Upper lobe of left lung (tissue), 6 donors: ENCODE data around the gene CELSR1. TPM values are rescaled to one million over a fixed set of nuclear protein-coding genes. Genes with fewer than 3 reads are reported as not detected.

Source experiments
- ATAC-seq, 2 donors: fragments of 200-7000 bp; cut with Tn5 transposase; one replicate each; pipeline ENCODE4 v1.9.1; 2022; ENCODE audit warnings: mild to moderate bottlenecking in 2 of 2, moderate library complexity in 2 of 2; ENCODE audit not compliant: low FRiP score in 2 of 2
- DNase-seq, 2 donors: peaks; one replicate each; pipeline ENCODE4 v3.0.0-alpha.2; 2019 to 2020
- H3K27ac ChIP-seq, 4 donors: fragments of 200-600 bp; sonication (generic); one replicate each; pipeline ENCODE4 v1.5.1; 2016 to 2019
- H3K27me3 ChIP-seq, 4 donors: fragments of 200-600 bp; sonication (generic); one replicate each; pipeline ENCODE4 v1.5.1; 2017 to 2019
- H3K36me3 ChIP-seq, 4 donors: fragments of 200-600 bp; sonication (generic); one replicate each; pipeline ENCODE4 v1.5.1; 2016 to 2019
- H3K4me1 ChIP-seq, 4 donors: fragments of 200-600 bp; sonication (generic); one replicate each; pipeline ENCODE4 v1.5.1; 2018 to 2019
- H3K4me3 ChIP-seq, 4 donors: fragments of 200-600 bp; sonication (generic); one replicate each; pipeline ENCODE4 v1.5.1; 2017 to 2019; ENCODE audit warnings: mild to moderate bottlenecking in 2 of 4, moderate library complexity in 1 of 4
- H3K9me3 ChIP-seq, 4 donors: fragments of 200-600 bp; sonication (generic); one replicate each; pipeline ENCODE4 v1.5.1; 2018 to 2019
- EP300 ChIP-seq, 4 donors: sonication (generic); formaldehyde crosslinking; IDR thresholded peaks; one replicate each; pipeline ENCODE4 v1.5.1; 2017; ENCODE audit warnings: antibody characterized with exemption in 4 of 4, control low read depth in 2 of 4
- POLR2A ChIP-seq, 4 donors: fragments of 450-650 bp; IDR thresholded peaks; one replicate each; pipeline ENCODE4 v1.5.1; 2016 to 2017; ENCODE audit warnings: antibody characterized with exemption in 4 of 4, mild to moderate bottlenecking in 2 of 4
- POLR2AphosphoS5 ChIP-seq, 2 donors: sonication (generic); formaldehyde crosslinking; IDR thresholded peaks; one replicate each; pipeline ENCODE4 v1.5.1; 2017; ENCODE audit warnings: antibody characterized with exemption in 2 of 2
- WGBS, 2 donors: methylation state at CpG; one replicate each; pipeline ENCODE4 v1.1.5; 2017 to 2018; 5-methylcytosine and 5-hydroxymethylcytosine counted together
- total RNA-seq, 6 donors: library from RNA; depleted of rRNA in 4 of 6; stranded (reverse); fragments of >200 nt in 4 of 6; gene quantifications; one replicate each; pipeline versions ENCODE4 v1.1.0 to v1.2.1, GENCODE V29; 2016 to 2021
- TF ChIP-seq, protein P1 (sequence below), 6 experiments: fragments of 450-650 bp in 4 of 6; fragments of 200-600 bp in 2 of 6; sonication (generic) in 2 of 6; IDR thresholded peaks; one replicate each; pipeline ENCODE4 v1.5.1; 2016 to 2019; ENCODE audit warnings: antibody characterized with exemption in 6 of 6
- donor health status: DM: no; HTN: no; CAD: no; lungs with moderate emphysema.
- donor health status: DM: no; HTN: yes; CAD: no; lungs with severe emphysema.

CELSR1 gene
- total RNA-seq, 6 donors from 2014 or later = 45.1 to 145 (median 80.1) TPM

DNA sequence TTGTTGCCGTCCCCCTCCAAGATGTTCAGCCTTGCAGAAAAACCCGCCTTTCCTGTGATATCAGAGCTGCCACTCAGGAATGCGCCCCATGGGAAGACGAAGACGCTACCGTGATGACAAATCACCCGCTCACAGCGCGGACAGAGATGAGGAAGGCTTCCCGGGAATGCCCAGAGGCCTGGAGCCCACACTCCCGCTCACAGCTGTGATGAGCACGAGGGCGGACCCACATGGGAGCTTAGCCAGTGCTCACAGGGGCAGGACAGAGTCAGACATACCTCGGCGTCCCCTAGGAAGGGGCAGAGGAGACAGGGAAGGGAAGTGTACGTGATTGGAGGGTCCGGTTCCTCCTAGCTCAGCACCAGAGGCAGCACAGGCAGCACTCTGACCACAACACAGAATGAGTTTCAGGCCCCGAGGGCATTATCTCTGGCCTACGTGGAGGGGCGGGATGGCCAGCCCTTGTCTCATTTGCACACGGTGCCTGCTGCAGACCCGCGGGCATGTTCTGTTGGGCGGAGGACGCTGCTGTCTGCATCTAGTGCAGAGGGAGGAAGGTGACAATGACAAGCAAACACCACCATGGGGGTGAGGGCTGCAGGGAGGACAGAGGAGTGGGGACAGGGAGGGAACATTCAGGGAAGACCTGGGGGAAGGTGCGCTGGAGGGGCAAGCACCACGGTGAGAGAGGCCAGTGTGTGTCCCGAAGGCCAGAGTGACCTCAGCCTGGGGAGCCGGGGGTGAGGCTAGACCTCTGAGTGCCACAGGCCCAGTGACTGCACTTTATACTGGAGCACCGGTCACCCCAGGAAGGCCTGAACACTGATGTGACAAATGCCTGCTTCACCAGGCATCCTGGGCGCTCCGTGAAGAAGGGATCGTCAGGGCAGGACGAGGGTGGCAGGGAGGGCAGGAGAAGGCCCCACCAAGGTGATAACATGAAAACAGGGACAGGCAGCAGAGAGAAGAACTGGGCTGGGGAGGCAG is 79.6 kb downstream of the CELSR1 start:
- H3K27ac ChIP-seq = no peak overlapping the region
- H3K9me3 ChIP-seq = no peaks in the 10 kb centered on the region
- ATAC-seq (no peak), DNase-seq (no peak)
- TF ChIP-seq POLR2AphosphoS5 (IDR thresholded peaks at IDR 0.05) = no peak
- no peak for TF ChIP-seq EP300 (IDR thresholded peaks at IDR 0.05)
- TF ChIP-seq, protein P1, sequence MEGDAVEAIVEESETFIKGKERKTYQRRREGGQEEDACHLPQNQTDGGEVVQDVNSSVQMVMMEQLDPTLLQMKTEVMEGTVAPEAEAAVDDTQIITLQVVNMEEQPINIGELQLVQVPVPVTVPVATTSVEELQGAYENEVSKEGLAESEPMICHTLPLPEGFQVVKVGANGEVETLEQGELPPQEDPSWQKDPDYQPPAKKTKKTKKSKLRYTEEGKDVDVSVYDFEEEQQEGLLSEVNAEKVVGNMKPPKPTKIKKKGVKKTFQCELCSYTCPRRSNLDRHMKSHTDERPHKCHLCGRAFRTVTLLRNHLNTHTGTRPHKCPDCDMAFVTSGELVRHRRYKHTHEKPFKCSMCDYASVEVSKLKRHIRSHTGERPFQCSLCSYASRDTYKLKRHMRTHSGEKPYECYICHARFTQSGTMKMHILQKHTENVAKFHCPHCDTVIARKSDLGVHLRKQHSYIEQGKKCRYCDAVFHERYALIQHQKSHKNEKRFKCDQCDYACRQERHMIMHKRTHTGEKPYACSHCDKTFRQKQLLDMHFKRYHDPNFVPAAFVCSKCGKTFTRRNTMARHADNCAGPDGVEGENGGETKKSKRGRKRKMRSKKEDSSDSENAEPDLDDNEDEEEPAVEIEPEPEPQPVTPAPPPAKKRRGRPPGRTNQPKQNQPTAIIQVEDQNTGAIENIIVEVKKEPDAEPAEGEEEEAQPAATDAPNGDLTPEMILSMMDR (IDR thresholded peaks at IDR 0.05) = no peak
- TF ChIP-seq POLR2A (IDR thresholded peaks at IDR 0.05) = no peak
- WGBS, 2 donors = 80 to 84% methylated on average over 33 to 34 of the region's 34 CpGs
- H3K4me3 ChIP-seq = no peak overlapping the region
- H3K36me3 ChIP-seq = no peaks in the 10 kb centered on the region
- peaks cover 0 to 11% (median 9%) of the 10 kb centered on the region in 4 donors for H3K4me1 ChIP-seq
- no peaks in the 10 kb centered on the region for H3K27me3 ChIP-seq

DNA sequence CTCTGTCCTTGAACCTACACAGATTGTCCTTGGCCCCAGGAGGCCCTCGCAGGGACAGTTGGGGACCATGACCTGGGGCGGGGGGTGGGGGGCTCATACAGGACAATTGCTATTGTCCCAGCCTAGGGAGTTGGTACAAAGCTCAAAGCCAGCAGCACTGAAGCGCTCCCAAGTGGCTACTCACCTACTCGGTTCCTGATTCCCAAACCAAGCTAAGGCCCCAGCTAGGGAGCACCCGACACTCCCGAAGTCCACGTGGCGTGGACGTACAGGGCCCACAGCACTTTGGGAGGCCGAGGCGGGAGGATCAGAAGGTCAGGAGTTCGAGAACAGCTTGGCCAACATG is 80.6 kb downstream of the CELSR1 start:
- no peak for TF ChIP-seq POLR2AphosphoS5 (IDR thresholded peaks at IDR 0.05)
- TF ChIP-seq, protein P1 (IDR thresholded peaks at IDR 0.05) = no peak
- no peak for TF ChIP-seq EP300 (IDR thresholded peaks at IDR 0.05)
- peaks cover 0 to 21% (median 17%) of the 10 kb centered on the region in 4 donors for H3K4me1 ChIP-seq
- DNase-seq (no peak), ATAC-seq (no peak)
- no peak overlapping the region for H3K4me3 ChIP-seq
- H3K27me3 ChIP-seq = no peaks in the 10 kb centered on the region
- WGBS, 2 donors = 87 to 94% methylated on average over 10 to 12 of the region's 12 CpGs
- H3K27ac ChIP-seq = no peak overlapping the region
- H3K36me3 ChIP-seq = no peaks in the 10 kb centered on the region
- H3K9me3 ChIP-seq = no peaks in the 10 kb centered on the region

DNA sequence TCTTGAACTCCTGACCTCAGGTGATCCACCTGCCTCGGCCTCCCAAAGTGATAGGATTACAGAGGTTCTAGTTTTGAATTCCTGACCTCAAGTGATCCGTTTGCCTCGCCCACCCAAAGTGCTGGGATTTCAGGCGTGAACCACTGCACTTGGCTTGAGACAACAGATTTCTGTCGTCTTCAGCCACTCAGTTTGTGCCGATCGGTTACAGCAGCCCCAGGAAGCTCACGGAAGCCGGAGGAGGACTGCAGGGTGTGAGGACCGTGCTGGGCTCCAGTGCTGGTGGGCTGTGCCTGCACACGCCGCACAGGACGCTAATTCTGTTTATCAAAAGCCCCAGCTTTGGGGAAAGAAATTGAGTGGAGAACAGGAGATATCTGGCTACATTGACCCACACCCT is 82.0 kb downstream of the CELSR1 start:
- peaks cover 8 to 35% (median 24%) of the 10 kb centered on the region in 4 donors for H3K4me1 ChIP-seq
- H3K4me3 ChIP-seq = no peak overlapping the region
- H3K27me3 ChIP-seq = no peaks in the 10 kb centered on the region
- H3K36me3 ChIP-seq = no peaks in the 10 kb centered on the region
- H3K27ac ChIP-seq = no peak overlapping the region
- H3K9me3 ChIP-seq = no peaks in the 10 kb centered on the region
- DNase-seq (no peak), ATAC-seq (no peak)
- TF ChIP-seq POLR2AphosphoS5 (IDR thresholded peaks at IDR 0.05) = no peak
- TF ChIP-seq, protein P1 (IDR thresholded peaks at IDR 0.05) = no peak
- TF ChIP-seq EP300 (IDR thresholded peaks at IDR 0.05) = no peak
- no peak for TF ChIP-seq POLR2A (IDR thresholded peaks at IDR 0.05)
- 68 to 83% methylated on average over 12 to 13 of the region's 13 CpGs for WGBS, 2 donors

DNA sequence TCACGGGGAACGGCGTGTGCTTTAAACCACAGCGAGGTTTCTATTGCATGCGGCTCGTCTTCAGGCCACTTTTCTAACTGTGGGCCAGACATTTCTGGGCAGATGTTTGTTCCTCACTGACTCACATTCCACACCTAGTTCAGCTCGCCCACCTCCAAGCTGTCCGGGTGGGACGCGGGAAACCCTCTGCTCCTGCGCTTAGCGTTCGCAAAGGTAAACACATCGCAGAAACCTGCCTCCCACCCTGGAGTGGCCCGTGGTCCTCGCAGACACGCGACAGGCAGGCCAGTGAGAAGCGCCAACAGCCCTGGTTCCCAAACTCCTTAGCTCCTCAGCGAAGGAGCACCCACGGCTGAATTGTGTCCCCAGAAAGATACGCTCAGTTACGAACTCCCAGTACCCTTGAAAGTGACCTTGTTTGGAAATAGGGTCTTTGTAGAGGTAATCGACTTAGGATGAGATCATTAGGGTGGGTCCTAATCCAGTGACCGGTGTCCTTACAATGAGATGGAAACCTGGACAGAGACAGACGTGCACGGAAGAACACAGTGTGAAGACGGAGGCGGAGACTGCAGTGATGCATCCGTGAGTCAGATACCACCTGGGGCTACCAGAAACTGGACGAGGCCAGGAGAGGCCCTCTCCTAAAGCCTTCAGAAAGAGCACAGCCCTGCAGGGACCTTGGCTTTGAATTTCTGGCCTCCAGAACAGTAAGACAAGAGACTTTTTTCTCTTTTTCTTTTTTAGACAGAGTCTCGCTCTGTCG is 82.7 kb downstream of the CELSR1 start:
- DNase-seq (peak in 1 of 2 donors; percentile 61), ATAC-seq (no peak)
- Histone ChIP-seq H3K4me3 (no peak overlapping the region), H3K27me3 (no peaks in the 10 kb centered on the region), H3K4me1 (peaks cover 8 to 42% (median 28%) of the 10 kb centered on the region in 4 donors), H3K9me3 (no peaks in the 10 kb centered on the region), H3K27ac (no peak overlapping the region), H3K36me3 (no peaks in the 10 kb centered on the region)
- WGBS, 2 donors = 86 to 89% methylated on average over 30 to 33 of the region's 33 CpGs
- TF ChIP-seq EP300 (IDR thresholded peaks at IDR 0.05) = no peak
- TF ChIP-seq POLR2AphosphoS5 (IDR thresholded peaks at IDR 0.05) = no peak
- TF ChIP-seq, protein P1 (IDR thresholded peaks at IDR 0.05) = no peak
- TF ChIP-seq POLR2A (IDR thresholded peaks at IDR 0.05) = no peak
